Loucy (cell line): Measurements from ENCODE around the gene FOXP1.

ENCODE experiments used
- EZH2phosphoT487 ChIP-seq: fragments of 200-600 bp; IDR thresholded peaks from 2 replicates; pipeline ENCODE4 v1.6.1; 2018; ENCODE audit warnings: antibody characterized with exemption, mild to moderate bottlenecking, moderate library complexity, borderline replicate concordance
- TF ChIP-seq, protein P1 (sequence below): fragments of 200-600 bp; sonication (generic); conservative IDR thresholded peaks from 2 replicates; pipeline ENCODE4 v1.5.1; 2014; ENCODE audit warnings: mild to moderate bottlenecking, antibody characterized with exemption, low read length

DNA sequence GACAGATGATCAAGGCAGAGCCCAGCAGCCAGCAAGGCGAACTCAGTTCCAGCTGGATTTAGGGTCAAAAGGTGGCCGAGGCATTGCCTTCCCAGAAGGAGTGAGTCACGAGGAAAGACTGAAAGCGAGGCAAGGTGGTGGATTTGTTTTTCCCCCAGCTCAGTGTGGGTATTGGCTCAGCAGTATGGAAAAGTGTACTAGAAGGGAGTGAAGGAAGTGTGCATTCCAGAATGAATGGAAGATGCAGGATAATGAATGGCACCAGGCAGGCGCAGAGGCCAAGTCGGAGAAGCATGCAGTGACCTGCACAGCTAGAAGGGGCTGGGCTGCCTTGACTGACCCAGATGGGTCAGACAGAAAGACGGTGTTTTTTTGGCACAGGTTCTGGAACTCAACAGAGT is 46.3 kb downstream of the FOXP1 start:
- TF ChIP-seq, protein P1, sequence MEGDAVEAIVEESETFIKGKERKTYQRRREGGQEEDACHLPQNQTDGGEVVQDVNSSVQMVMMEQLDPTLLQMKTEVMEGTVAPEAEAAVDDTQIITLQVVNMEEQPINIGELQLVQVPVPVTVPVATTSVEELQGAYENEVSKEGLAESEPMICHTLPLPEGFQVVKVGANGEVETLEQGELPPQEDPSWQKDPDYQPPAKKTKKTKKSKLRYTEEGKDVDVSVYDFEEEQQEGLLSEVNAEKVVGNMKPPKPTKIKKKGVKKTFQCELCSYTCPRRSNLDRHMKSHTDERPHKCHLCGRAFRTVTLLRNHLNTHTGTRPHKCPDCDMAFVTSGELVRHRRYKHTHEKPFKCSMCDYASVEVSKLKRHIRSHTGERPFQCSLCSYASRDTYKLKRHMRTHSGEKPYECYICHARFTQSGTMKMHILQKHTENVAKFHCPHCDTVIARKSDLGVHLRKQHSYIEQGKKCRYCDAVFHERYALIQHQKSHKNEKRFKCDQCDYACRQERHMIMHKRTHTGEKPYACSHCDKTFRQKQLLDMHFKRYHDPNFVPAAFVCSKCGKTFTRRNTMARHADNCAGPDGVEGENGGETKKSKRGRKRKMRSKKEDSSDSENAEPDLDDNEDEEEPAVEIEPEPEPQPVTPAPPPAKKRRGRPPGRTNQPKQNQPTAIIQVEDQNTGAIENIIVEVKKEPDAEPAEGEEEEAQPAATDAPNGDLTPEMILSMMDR = no peak
- no peak for TF ChIP-seq EZH2phosphoT487
